SIG-M5 treated with dmso at 0.1 percent for 504 hours (cell line): Measurements from ENCODE around the gene DYNLRB2.

Source experiments
- DNase-seq: peaks from one replicate; lab custom pipeline; 2025; ENCODE audit not compliant: unreplicated experiment; lab: John Stamatoyannopoulos, UW

The DYNLRB2 gene

GRCh38 chr16:80547145-80547544 lies 6.4 kb downstream of the DYNLRB2 start:
- DNase-seq: no peak

- no peak for DNase-seq
Observed at GRCh38 chr16:80552277-80552676, 11.5 kb downstream of the DYNLRB2 start.

GRCh38 chr16:80554033-80554432 lies 13.2 kb downstream of the DYNLRB2 start:
- no peak for DNase-seq

DNA sequence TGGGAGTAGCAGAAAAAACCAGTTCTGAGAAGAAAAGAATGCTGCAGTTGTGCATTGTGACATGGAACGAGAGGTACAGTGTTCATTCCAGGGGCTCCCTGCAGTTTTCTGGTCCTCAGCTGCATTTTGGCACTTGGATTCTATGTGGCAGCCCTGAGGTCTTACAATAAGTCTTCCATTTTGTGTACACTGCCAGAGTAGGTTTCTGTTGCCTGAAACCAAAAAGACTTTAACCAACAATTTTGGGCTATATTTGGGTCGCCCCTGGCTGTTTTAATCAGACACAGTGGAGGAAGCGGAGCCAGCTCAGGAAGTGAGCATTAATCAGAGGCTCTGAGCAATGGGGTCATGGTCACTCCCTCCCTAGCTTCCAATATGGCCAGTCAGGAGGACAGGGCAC lies 15.7 kb downstream of the DYNLRB2 start:
- no peak for DNase-seq

- no peak for DNase-seq
Observed at GRCh38 chr16:80557037-80557436, 16.2 kb downstream of the DYNLRB2 start.

- DNase-seq: no peak
Observed at GRCh38 chr16:80559369-80559768, 18.6 kb downstream of the DYNLRB2 start.

- no peak for DNase-seq
Observed at GRCh38 chr16:80563066-80563465, 22.3 kb downstream of the DYNLRB2 start.

- DNase-seq: no peak
Observed at GRCh38 chr16:80564394-80564793, 23.6 kb downstream of the DYNLRB2 start.

GRCh38 chr16:80569440-80570105 lies 28.8 kb downstream of the DYNLRB2 start:
- DNase-seq: no peak

GRCh38 chr16:80570106-80570478 lies 29.3 kb downstream of the DYNLRB2 start:
- no peak for DNase-seq

DNA sequence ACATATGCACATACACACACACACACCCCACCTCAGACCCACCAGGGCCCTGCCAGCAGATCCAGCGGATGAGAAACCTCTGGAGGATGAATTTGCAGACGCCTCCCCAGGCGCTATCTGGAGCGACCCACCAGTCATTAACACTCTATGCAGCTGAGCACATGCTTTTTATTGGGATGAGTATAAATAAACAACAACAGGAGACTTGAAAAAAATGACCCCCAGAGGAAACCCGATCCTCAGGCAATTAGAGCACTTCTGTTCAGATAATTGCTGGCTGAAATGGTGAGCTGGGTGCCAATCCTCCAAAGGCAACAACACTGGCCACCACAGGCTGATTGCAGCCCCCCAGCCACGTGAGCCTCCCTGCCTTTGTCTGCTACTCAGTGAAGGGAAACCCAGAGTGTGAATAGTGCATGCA lies 32.9 kb downstream of the DYNLRB2 start:
- no peak for DNase-seq

- DNase-seq: no peak
Observed at GRCh38 chr16:80576343-80576912, 35.6 kb downstream of the DYNLRB2 start.

DNA sequence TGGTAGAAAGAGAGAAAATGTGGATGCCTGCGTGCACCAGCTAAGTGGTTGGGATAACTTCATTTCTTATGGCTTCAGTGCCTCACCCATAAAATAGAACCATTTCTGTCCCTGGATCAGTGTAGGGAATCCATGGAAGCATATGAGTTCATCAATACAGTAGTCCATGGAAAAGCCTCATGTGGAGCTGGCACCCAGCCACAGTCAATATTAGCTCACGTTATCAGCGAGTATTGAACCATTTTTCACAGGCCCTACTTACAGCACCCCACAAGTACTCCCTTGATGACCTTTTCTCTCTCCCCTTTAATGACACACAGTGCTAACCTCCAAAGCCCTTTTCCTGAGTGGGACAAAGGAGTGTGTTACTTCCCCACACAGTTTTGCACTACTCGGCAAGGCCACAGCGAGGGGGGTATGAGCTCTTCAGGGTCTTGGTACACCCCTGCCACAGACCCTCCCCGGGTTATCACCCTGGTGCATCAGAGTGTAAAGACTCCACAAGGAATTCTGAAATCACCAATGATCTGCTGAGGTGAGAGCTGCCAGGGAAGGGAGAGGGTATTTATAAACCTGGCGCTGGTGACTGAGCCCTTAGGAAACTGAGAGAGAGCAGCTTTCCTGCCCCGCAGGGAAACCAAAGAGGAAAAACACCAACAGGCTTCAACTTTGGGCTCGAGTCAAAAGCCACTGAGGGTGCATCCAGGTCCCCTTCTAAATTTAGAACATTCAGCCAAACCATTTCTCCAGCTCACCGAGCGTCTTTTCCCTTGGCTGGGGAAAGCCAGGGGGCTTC lies 36.9 kb downstream of the DYNLRB2 start:
- no peak for DNase-seq

GRCh38 chr16:80580109-80580832 lies 39.5 kb downstream of the DYNLRB2 start:
- DNase-seq: no peak

GRCh38 chr16:80583466-80583865 lies 42.7 kb downstream of the DYNLRB2 start:
- no peak for DNase-seq

DNA sequence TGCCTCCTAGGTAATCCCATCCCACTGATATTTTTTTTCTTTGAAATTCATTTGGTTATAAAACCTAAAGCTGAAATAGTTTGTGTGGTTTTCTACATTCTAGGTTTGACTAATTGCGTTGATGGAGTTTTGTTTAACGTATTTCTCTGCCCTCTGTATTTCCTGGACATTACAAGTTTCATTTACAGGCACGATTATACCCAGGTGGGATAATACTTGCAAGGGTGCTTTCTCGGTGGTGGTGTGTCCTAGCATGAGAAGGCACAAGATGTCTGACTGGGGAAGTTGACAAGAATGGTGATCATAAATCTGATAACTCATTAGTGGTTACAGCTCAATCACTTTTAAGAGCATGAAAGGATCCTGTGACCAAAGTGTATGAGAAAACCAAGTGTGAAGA lies 45.0 kb downstream of the DYNLRB2 start:
- DNase-seq: no peak

DNA sequence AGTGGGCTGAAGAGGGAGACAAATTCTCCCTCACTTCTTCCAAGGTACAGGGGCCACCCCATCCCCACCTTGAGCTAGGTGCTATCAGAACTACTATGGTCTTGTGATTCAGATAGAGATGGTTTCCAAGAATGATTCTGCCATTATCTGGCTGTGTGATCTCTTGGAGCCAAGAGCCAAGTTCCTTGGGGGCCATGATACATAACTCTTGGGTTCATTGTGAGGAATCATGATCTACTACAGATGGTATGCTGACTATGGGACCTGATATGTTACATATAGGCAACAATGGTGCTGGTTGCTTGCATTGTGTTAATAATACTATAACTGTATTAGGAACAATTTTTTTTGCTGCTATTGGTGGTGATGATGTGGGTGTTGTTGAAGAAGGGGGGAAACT lies 45.7 kb downstream of the DYNLRB2 start:
- DNase-seq: no peak

- DNase-seq: no peak
Observed at GRCh38 chr16:80587071-80587470, 46.3 kb downstream of the DYNLRB2 start.

DNA sequence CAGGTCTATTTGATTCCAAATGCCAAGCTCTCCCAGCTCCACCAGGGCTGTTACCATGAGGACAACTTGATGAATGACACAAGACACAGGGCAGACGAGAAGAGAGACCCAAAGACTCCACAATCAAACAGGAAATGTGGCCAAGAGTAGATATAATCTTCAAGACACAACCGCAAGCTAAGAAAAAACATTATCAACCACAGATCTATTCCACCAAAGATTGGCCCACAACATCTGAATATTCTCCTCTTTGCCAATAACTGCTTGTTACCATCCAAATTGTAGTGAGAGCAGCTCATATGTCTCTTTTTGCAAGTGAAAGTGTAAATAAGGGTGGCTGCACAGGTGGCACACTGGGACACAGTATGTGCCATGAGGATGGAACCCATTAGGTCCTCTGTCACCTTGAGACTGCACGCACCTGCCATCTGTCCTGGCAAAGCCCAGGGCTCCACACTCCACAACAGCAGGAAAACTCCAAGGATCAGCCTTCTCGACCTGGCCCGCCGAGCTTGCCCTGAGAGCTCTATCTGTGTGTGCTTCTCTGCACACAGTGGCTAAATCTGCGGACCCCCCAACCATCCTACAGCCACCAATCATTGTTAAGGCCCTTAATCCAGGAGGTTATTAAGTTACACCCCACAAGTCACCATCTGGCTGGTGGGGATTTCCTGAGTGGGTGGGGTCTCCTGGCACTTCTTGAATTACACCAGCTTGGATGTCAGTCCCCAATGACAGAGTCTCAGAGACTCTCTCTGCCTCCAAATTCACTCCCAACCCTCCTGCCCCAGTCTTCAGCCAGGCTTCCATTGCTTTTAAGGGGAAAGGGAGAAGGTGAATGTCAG lies 50.5 kb downstream of the DYNLRB2 start:
- no peak for DNase-seq

DNA sequence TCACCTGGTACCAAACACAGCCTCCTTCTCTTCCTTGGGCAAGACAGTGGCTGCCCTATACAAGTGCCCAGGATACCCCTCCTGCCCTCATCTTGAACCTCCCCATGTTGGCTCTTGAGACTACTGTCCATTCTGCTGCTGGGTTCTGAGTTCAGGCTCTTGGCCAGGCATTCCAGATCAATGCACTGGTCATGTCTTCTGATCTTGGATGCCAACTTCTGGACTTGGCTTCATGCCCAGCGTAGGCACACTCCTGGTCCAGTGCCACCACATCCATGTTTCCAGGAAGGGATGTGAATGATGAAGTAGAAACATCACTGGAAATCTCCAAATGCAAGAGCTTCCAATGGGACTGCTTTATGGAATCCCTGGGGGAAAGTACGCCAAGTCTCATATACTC lies 51.5 kb downstream of the DYNLRB2 start:
- no peak for DNase-seq

DNA sequence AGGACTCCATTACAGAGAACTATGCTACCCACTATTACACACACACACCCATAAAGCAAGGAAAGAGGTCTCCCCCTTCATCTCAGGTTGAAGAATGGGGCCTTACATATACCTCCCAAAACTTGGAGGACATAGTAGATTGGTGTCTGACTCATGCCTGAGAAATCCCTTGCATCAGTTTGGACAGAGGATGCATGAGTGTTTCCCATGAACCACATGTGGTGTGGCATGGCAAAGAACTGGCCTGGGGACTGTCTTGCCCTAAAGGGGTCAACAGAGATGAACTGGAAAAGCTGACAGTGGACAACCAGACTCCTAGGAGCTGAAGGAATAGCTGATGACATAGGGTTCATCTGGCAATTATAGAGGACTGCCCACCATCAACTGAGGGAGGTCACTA lies 54.0 kb downstream of the DYNLRB2 start:
- no peak for DNase-seq
